Astrocyte (in vitro differentiated cells and primary cell): ENCODE data around the gene PRKCD.

ENCODE experiments used
- EZH2 ChIP-seq: IDR thresholded peaks from 2 replicates; pipeline ENCODE4 v1.6.1; 2012; ENCODE audit warnings: mild to moderate bottlenecking, low read length, inconsistent platforms; ENCODE audit not compliant: insufficient read depth
- TF ChIP-seq, protein P1 (sequence below): IDR thresholded peaks from 2 replicates; pipeline ENCODE4 v1.5.1; 2011; ENCODE audit warnings: low read depth, mild to moderate bottlenecking, inconsistent platforms, low read length, moderate library complexity; ENCODE audit not compliant: insufficient read depth

DNA sequence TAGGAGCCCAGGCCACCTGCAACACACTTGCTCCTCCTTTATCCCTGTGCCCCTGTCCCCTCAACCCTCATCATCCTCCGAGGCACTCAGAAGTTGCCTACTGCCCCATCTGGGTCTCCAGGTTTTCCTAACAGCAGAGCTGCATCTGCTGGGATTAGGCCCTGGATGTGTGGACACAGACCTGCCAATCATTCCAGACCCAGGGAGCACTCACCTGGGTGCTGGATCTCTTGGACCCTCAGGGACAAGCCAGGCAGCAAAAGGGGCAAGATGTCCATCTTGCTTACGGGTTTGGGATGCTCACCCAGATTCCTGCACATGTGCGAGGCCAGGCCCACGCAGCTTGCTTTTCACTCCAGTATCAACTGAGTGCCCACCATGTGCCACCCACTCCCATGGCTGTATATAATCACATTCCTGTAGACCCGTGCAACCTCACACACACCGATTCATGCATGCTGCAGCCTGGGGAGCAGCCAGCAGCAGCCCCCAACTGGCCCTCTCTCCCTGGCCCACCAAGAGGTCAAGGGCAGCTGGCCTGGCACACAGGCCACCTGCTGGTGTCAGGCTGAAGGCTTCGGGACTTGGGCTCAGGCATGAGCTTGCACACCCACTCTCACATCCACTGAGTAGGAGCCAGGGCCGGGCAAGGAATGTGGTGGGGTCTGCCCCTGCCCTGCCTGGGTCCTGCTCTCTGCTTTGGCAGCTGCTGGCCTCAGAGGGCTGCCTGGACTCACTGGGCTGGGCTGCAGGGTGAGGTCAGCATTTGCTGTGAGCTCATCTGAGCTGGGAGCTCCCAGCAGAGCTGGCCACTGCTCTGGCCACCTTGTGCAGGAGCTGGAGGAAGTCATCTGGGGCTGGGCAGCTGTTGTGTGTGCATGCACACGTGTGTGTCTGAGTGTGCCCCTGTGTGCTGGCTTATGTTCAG lies 14.9 kb downstream of the PRKCD start:
- TF ChIP-seq, protein P1, sequence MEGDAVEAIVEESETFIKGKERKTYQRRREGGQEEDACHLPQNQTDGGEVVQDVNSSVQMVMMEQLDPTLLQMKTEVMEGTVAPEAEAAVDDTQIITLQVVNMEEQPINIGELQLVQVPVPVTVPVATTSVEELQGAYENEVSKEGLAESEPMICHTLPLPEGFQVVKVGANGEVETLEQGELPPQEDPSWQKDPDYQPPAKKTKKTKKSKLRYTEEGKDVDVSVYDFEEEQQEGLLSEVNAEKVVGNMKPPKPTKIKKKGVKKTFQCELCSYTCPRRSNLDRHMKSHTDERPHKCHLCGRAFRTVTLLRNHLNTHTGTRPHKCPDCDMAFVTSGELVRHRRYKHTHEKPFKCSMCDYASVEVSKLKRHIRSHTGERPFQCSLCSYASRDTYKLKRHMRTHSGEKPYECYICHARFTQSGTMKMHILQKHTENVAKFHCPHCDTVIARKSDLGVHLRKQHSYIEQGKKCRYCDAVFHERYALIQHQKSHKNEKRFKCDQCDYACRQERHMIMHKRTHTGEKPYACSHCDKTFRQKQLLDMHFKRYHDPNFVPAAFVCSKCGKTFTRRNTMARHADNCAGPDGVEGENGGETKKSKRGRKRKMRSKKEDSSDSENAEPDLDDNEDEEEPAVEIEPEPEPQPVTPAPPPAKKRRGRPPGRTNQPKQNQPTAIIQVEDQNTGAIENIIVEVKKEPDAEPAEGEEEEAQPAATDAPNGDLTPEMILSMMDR, result no peak
- no peak for TF ChIP-seq EZH2
